Neural progenitor cell (in vitro differentiated cells): ENCODE measurements around the gene NCOA3.

Source experiments
- CTCF ChIP-seq: fragments of 200-600 bp; sonication (generic); IDR thresholded peaks from 2 replicates; pipeline ENCODE4 v1.5.1; 2017; ENCODE audit warnings: antibody characterized with exemption, mild to moderate bottlenecking
- EZH2 ChIP-seq: fragments of 200-600 bp; sonication (generic); IDR thresholded peaks from 2 replicates; pipeline ENCODE4 v1.6.1; 2017; ENCODE audit warnings: antibody characterized with exemption, mild to moderate bottlenecking, moderate library complexity

GRCh38 chr20:47558295-47559066 is 56.8 kb downstream of the NCOA3 start:
- no peak for TF ChIP-seq CTCF
- no peak for TF ChIP-seq EZH2
